NCI-H1105 treated with DMSO at 0.1 percent for 48 hours (cell line): ENCODE results near the gene ADRM1.
A peak's percentile ranks its signal among the peaks of the same experiment; 100 is the strongest.

Experiments
- DNase-seq: peaks from one replicate; lab custom pipeline; 2025; lab: John Stamatoyannopoulos, UW

Gene ADRM1

DNA sequence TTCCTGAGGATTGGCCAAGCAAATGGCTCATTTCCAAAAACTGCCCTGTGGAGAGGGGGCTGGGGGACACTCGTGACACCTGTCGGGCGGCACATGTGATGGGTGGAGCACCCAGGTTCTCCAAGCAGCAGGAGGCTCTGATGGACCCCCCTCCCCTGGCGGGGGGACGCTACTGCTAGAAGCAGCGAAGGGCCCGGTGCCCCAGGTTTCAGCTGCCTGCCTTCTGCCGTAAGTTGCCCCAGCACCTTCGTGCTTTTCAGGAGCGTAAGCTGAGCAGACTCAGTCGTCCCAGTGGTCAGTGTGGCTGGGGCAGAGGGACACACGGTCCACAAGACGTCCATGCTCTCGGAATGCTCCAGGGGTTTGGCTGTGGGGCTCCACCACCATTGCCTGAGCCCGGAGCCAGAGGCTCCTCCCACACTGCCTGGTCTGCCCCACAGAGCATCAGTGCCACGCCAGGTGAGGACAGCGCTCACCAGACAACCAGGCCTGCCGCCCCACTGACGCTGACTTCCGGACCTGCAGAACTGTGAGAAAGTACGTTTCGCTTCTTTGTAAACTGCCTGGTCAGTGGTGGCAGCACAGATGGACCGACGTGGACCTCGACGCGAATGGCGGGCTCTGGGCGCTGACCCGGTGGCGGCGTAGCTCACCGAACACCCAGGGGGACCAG is 4.1 kb upstream of the ADRM1 start:
- DNase-seq = no peak

DNA sequence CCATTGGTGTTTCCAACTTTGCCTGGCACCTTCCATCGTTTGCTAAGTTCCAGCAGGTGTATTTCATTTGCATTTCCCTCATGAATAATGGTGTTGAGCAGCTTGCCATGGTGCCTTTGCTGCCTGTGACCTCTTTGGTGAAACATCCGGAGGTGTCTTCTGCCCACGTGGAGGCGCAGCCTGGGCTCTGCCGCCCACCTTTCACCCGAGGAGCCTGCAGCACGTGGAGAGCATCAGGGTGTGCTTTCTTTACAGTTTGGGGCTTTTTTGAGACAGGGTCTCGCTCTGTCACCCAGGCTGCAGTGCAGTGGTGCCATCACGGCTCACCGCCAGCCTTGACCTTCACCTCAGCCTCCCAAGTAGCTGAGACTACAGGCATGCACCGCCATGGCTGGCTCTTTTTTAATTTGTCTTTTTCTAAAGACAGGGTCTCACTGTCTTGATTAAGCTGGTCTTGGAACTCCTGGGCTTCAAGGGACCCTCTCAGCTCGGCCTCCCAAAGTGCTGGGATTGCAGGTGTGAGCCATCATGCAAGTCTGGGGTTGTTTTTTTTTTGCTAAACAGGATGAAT is 3.0 kb upstream of the ADRM1 start:
- DNase-seq = no peak

DNA sequence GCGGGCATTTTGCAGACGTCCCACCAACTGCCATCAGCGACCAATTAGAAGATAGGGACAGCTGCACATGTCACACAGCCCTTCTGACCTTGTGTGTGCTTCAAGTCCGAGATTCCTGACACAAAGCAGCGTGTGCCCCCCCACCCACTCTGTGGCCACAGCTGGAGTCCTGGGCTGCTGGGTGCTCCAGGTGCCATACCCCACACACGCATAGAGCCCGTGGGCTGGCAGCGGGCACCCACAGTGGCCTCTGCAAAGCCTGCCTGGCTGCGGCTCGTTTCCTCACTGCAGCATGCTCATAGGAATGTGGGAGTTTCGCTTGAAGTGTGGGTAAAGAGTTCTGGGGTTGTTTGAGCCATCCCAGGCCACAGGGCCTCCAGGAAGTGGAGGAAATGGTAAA is 2.5 kb upstream of the ADRM1 start:
- no peak for DNase-seq

DNA sequence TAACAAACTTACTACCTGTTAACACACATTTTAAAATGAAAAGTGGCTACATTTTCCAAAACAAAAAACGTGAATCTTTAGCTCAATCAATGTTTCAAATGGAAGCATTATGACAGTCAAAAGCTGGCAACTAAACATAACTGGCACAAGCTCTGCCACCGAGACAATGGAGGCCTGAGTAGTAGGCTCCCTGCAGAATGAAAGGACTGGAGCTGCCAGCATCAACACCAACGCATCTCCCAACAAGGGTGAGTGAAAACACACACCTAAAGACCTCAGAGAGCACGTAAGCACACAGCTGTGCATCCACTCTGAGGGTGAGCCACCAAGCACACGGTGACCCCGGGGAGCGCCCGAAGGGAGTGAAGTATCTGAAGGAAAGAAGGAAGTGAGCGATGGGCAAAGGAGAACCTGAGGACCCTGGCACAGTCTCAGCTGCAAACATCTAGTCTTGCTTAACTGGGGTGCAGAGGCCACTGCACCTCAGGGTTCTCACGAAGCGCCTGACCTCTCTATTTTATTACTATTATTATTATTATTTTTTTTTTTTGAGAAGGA is 1.6 kb upstream of the ADRM1 start:
- DNase-seq = no peak

DNA sequence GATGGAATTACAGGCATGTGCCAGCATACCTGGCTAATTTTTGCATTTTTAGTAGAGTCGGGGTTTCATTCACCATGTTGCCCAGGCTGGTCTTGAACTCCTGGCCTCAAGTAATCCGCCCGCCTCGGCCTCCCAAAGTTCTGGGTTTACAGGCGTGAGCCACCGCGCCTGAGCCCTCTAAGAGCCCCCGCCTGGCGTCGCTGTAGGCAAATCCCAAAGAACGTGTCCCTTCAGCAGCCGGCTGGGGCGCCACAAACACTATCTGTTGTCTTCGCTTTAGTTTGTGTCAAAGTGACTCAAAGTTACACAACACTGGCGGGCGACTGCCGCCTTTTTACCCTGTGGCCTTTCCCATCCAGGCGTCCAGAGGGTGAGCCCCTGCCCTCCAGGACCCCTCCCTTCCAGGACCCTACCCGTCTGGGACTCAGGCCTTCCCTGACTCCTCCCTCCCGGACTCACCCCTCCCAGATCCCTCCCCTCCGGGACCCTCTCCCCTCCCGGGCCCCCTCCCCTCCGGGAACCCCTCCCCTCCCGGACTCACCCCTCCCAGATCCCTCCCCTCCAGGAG is 940 bp upstream of the ADRM1 start:
- peak; percentile 82 for DNase-seq

DNA sequence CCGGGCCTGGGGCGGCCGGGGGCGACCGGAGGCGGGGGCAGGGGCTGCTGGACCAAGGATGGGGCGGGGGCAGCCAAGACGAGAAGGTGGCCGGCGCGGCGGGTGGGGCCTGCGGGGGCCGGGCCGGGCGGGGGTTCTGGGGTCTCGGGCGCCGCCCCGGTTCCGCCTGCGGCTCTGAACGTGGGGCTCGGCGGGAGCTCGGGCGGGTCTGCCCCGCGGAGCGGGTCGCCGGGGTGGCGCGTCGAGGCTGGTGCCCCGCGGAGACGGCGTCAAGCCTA is 204 bp downstream of the ADRM1 start:
- DNase-seq = no peak

DNA sequence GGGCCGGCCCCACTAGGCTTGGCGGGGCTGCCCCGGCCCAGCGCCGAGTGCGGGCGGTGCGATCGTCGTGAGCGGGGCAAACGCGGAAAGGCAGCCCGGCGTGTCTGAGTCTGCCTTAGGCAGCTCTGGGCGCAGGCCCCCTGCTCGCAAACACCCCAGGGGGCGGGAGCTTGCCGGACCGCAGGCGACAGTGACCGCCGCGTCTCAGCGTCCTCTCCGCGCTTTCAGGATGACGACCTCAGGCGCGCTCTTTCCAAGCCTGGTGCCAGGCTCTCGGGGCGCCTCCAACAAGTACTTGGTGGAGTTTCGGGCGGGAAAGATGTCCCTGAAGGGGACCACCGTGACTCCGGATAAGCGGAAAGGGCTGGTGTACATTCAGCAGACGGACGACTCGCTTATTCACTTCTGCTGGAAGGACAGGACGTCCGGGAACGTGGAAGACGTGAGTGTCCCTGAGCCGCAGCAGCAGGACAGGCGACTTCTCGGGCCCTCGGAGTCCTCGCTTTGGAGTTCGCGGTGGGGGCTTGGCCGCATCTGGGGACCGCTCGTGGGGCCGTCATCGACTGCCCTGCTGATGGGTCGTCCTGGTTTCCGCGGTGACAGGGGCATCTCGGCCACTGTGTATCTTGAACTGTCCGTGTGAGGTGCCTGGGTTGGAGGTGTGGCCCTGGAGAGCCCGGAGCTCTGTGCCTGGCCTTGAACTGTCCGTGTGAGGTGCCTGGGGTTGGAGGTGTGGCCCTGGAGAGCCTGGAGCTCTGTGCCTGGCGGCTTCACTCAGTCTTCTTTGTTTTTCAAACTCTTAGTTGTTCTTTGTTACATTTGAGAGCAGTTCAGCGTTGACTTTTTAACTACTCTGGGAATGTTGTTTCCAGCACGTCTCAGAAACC is 786 bp downstream of the ADRM1 start:
- DNase-seq = no peak

DNA sequence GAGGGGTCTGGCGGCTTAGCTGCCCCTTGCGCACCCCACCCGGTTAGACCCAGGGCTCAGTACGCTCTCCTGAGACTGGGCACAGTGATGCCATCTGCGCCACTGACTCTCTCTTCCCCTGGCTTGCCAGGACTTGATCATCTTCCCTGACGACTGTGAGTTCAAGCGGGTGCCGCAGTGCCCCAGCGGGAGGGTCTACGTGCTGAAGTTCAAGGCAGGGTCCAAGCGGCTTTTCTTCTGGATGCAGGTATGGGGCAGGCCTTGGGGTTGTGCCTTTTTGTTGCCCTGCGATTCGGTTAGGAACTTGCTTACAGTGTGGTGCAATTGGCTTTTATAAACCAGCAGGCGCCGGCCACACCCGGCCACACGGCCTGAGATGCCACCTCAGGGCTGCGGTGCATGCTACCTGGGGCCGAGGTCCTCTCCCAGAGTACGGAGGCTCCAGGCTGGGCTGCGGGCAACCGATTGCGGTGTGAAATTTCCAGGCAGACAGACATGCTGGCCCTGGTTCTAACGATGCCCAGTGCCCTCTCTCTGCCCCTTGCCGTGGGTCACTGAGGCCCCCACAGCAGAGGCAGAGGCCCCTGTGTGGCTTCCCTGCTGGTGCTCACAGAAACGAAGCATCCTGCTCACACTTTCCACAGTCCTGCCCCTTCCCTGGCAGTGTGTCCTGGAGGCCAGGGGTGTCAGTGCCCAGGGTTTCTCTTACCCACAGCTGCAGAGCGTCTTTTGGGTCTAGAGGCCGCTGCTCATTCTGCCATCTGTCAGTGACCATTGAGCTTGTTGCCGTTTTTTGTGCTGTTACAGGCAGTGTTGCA is 1.7 kb downstream of the ADRM1 start:
- DNase-seq = no peak

DNA sequence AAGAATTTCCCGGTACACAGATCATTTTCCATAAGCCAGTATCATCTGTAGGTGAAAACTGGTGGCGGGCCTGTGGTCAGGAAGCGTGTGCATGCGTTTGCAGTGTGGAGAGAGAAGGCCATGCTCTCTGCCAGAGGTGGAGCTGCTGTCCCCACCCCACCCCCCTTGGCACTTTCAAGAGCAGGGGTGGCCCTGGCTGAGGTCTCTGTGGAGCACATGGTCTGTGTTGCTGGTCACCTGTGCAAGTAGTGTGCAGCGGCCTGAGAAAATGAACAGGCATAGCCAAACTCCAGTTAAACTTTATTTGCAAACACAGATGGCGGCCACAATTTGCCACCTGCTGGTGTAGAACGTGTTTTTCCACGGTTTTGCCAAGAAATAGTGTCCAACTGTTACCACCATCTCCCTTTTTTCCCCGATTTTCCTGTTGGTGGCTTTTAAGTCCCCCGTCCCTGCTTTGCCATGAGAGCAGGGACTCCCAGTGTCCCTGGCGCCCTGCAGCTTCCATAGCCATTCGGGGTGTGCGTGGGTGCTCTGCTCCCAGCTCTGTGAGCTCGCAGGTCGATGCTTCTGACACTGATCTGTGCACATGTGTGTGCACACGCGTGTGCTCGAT is 2.5 kb downstream of the ADRM1 start:
- no peak for DNase-seq

DNA sequence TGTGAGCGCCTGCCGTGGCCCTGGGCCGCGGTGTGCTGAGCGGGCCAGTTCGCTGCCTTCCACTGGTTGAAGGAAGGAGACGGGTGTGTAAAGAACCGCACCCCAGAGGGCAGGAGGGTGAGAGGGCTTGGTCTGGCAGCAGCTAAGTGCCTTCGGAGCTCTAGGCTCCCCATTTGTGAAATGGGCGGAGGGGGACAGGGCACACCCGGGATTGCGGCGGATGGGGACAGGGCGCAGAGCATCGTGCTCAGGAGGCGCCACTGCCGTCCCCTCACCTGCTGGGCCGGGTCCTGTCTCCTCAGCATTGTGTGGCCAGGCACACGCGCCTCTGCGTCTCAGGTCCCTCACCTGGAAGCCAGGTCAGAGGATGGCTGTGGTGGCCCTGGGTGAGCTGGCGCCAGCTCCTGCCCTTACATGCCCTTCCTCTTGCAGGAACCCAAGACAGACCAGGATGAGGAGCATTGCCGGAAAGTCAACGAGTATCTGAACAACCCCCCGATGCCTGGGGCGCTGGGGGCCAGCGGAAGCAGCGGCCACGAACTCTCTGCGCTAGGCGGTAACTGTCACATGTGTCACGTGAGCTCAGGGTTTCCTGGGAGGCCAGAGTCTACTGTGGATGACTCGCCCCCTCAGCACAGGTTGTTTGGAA is 3.1 kb downstream of the ADRM1 start:
- DNase-seq = no peak

DNA sequence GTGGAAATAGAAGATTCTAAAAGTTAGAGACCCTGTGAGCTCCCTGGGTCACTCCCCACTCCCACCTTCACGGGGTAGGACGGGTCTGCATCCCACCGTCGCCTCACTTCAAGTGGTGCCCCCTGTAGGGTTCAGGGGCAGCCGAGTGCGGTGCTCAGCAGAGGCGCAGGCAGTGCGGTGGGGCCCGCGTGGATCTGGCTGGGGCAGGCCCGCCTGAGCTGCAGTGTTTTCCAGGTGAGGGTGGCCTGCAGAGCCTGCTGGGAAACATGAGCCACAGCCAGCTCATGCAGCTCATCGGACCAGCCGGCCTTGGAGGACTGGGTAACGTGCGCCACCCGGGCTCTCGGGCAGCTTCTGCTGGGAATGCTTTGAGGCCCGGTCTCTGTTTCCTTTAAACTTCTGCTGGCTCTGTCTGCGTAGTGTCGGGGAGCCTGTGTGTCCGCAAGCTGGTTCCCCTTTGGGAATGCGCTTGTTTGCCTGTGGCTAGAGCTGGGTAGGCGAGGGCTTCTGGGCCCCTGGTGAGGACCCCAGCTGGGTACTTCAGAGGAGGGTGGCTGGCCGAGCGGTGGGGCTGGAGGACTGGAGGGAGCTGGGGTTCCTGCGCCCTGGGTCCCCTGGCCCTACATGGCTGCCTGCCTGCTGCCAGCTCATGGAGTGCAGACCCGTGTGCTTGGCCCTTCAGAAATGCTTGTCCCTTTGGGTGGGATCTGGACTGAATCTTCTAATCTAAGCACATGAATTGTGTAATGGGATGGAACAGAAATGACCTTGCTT is 3.8 kb downstream of the ADRM1 start:
- DNase-seq = no peak

DNA sequence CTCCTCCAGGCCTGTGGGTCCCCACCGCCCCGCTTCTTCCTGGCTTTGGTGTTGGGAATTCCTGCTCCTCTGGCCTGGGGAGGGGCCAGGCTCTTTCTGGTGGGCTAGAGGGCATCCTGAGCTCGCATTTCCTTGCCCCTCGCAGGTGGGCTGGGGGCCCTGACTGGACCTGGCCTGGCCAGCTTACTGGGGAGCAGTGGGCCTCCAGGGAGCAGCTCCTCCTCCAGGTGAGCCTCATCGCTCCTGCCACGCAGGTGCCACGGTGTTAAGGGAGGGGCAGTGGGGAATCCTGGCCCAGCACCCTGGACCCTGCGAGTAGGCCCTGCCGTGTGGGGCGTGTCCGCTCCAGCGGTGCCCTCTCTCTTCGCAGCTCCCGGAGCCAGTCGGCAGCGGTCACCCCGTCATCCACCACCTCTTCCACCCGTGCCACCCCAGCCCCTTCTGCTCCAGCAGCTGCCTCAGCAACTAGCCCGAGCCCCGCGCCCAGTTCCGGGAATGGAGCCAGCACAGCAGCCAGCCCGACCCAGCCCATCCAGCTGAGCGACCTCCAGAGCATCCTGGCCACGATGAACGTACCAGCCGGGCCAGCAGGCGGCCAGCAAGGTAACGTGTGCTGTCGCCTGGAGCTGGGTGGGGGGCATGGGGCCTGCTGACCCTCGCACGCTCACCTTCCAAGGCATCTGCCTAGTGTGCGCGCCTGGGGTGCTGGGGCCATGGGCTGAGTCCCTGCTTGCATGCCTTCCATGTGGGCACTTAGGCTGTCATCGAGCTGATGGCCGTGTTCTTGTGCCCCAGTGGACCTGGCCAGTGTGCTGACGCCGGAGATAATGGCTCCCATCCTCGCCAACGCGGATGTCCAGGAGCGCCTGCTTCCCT is 4.7 kb downstream of the ADRM1 start:
- DNase-seq = no peak

DNA sequence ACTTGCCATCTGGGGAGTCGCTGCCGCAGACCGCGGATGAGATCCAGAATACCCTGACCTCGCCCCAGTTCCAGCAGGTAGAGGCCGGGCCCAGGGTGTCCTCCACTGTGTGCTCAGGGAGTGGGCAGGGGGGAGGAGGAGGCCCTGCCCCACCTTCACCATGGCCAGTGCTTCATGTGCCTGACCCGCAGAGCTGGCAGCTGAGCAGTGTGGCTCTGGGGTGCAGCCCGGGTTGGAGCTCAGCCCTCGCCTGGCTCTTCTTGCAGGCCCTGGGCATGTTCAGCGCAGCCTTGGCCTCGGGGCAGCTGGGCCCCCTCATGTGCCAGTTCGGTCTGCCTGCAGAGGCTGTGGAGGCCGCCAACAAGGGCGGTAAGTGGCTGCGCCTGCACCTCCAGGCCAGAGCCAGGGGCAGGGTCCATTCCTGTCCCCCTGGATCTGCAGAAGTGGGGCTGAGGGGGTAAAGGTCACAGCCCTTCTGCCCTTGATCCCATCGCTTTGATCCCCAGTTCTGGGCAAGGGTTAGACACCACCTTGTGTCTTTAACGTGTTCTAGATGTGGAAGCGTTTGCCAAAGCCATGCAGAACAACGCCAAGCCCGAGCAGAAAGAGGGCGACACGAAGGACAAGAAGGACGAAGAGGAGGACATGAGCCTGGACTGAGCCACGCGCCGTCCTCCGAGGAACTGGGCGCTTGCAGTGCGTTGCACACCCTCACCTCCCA is 5.5 kb downstream of the ADRM1 start:
- no peak for DNase-seq

DNA sequence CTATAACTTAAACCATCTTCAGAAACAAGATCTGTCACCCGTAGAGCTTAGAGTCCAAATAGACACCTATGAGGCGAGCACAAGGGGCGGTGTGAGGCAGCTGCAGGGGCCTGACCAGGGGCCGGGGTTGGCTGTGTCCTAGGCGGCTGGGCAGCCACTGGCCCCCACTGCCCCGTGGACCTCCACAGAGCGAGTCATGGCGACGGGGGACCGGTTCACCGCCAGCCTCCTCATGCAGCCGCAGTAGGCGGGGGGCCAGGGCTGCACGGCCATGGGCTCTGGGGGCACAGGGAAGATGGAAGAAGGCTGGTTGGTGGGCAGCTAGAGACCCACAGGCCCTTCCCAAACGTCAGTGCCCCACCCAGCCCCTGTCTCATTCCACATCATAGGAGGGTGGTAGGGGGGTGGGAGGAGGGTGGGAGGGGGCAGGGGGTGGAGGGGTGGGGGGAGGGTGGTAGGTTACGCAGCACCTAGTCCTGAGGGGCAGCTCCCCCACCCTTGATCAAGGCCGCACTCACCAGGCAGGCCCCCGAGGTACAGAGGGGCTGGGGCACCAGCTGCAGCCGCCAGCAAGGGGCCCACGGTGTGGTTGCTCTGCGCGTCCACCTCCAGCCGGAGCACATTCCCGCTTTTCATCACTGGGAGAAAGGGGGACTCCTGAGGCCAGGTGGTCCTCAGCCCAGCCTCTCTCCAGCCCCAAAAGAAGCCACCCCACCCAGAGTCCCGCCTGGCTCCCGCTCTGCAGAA is 6.6 kb downstream of the ADRM1 start:
- no peak for DNase-seq

DNA sequence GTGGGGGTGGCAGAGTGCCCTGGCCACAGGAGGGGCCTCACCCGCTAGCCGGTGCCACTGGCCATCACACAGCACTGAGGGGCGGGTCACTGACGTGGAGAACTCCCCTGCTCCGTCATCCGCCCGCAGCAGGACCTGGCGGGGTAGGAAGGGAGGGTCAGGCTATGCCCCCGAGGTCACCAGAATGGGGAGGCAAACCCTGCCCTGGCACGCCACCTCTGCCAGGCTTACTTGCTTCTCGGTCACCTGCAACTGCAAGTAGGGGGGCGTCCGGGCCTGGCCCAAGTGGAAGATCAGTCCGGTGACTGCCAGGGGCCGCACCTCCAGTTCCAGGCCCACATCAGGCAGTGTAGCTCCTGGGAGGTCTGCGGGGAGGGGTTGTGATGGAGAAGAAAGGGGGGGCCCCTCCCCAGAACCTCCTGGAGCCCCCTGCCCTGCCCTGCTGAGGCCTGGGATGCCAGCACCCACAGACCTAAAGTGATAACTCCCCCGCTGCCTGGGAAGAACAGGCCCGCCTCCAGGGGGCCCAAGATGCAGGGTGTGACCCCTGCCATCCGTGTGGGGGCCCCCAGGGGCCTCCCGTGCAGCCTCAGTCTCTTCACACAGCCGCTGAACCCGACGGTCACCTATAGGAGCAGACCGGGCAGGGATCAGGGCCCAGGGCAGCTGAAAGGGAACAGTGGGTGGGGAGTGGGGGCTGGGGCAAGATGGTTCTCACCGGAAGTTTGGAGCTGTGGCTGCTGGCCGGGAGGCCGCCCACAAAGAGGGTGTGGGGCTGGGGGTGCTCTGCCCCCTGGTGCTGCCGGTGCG is 7.4 kb downstream of the ADRM1 start:
- no peak for DNase-seq

DNA sequence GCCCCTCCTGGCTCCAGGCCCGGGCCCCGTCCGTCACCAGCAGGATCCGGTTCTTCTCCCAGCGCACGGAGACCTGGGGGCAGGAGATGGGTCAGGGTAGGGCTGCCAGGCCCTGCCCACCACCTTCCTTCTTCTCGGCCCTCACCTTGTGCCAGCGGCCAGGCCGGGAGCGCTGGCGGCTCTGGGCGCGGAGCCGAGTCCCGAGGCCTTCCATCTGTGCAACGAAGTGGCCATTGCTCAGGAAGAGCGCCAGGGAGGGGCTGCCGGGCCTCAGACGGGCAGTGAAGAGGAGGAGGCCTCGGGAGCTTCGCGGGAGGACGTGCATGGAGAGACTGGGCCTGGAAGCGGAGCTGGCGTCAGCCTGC is 7.9 kb downstream of the ADRM1 start:
- no peak for DNase-seq

DNA sequence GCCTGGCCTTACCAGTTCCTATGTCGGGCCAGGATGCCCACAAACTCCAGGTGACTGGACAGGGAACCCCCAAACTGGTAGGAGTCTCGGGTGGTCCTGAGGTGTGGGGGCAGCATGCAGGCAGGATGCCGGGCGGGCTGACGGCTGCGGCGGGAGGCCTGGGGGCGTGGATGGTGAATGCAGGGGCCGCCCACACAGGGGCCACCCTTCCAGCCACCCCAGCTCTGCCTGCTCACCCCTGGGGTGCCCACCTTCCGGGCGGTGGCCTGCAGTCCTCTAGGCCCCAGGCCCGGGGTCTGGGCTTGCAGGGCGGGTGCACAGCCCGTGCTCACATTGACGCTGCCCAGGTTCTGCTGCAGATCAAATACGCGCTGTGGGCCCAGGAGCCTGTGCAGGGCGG is 8.4 kb downstream of the ADRM1 start:
- no peak for DNase-seq
